ENCODE data around the gene YY1. TPM values are rescaled to one million over a fixed set of nuclear protein-coding genes. Genes with fewer than 3 reads are reported as not detected.

Gene YY1
- total and polyA plus RNA-seq, 2 of the 8 experiments (the other 6 are each of a cell fraction or from before 2014, with no cell fraction given): 26.4 to 106 TPM

DNA sequence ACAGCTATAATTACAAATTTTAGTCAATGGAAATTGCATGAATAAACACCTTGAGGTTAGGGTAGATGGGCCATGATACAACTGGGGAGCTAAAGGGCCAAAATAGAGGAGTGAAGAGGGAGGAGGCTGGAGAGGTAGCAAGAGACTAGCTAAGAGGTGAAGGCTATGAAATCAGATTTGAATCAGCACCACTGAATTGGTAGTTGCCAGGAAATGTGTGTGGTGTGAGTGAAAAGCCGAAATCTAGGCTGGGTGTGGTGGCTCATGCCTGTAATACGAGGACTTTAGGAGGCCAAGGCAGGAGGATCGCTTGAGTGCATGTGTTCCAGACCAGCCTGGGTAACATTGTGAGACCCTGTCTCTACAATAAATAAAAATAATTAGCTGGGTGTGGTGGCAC lies 22.7 kb downstream of the YY1 start (continued):
- no peak for TF ChIP-seq GTF2F1 (IDR thresholded peaks at IDR 0.05; ENCODE audit: borderline replicate concordance, low read depth, low read length)
- TF ChIP-seq FOSL1 (IDR thresholded peaks at IDR 0.05; ENCODE audit: insufficient read depth, low read depth, low read length): no peak
- TF ChIP-seq SRF (IDR thresholded peaks at IDR 0.05; ENCODE audit: low read depth, low read length): no peak
- TF ChIP-seq NANOG (IDR thresholded peaks at IDR 0.05; ENCODE audit: insufficient read depth, low read depth, low read length, poor library complexity, severe bottlenecking): no peak
- no peak for TF ChIP-seq CBX8 (IDR thresholded peaks at IDR 0.05; ENCODE audit: borderline replicate concordance, low read depth, low read length)
- no peak for TF ChIP-seq ASH2L (IDR thresholded peaks at IDR 0.05; ENCODE audit: low read length)
